HG02970 (cell line): ENCODE results near the gene ABCC8.

Experiments
- ATAC-seq: cut with Tn5 transposase; IDR thresholded peaks from one replicate; pipeline ENCODE4 v1.9.1; 2021; ENCODE audit warnings: mild to moderate bottlenecking, moderate library complexity, moderate number of reproducible peaks; ENCODE audit not compliant: unreplicated experiment, low FRiP score

ABCC8 gene

GRCh38 chr11:17476317-17477083, at the start of gene ABCC8:
Gene ABCC8, minus strand, starts transcription at chr11:17476845. Its CDS starts 69 bp downstream, at chr11:17476776.
- no peak for ATAC-seq

GRCh38 chr11:17526326-17526725, 49.7 kb upstream of the ABCC8 start:
- ATAC-seq = no peak

- no peak for ATAC-seq
Measured at GRCh38 chr11:17525570-17525969, 48.9 kb upstream of the ABCC8 start.

- ATAC-seq = no peak
Measured at GRCh38 chr11:17524221-17524620, 47.6 kb upstream of the ABCC8 start.

GRCh38 chr11:17522655-17523054, 46.0 kb upstream of the ABCC8 start:
- ATAC-seq = no peak

GRCh38 chr11:17521106-17521900, 44.7 kb upstream of the ABCC8 start:
- no peak for ATAC-seq

GRCh38 chr11:17519061-17519885, 42.6 kb upstream of the ABCC8 start:
- no peak for ATAC-seq

- no peak for ATAC-seq
Measured at GRCh38 chr11:17518366-17518765, 41.7 kb upstream of the ABCC8 start.

- no peak for ATAC-seq
Measured at GRCh38 chr11:17517186-17517585, 40.5 kb upstream of the ABCC8 start.

- no peak for ATAC-seq
Measured at GRCh38 chr11:17516551-17517150, 40.0 kb upstream of the ABCC8 start.

- ATAC-seq = no peak
Measured at GRCh38 chr11:17515443-17516176, 39.0 kb upstream of the ABCC8 start.

- ATAC-seq = no peak
Measured at GRCh38 chr11:17514476-17514875, 37.8 kb upstream of the ABCC8 start.

- no peak for ATAC-seq
Measured at GRCh38 chr11:17513853-17514252, 37.2 kb upstream of the ABCC8 start.

GRCh38 chr11:17512101-17512500, 35.5 kb upstream of the ABCC8 start:
- ATAC-seq = no peak

GRCh38 chr11:17511571-17511970, 34.9 kb upstream of the ABCC8 start:
- ATAC-seq = no peak

- ATAC-seq = no peak
Measured at GRCh38 chr11:17510507-17511206, 34.0 kb upstream of the ABCC8 start.

- ATAC-seq = no peak
Measured at GRCh38 chr11:17508791-17509190, 32.1 kb upstream of the ABCC8 start.

- ATAC-seq = no peak
Measured at GRCh38 chr11:17508306-17508705, 31.7 kb upstream of the ABCC8 start.

- ATAC-seq = no peak
Measured at GRCh38 chr11:17507773-17508172, 31.1 kb upstream of the ABCC8 start.
